Panc1 (cell line): ENCODE data around the gene CELF2.

Experiments used
- CTCF ChIP-seq: fragments of 450-650 bp; IDR thresholded peaks from 2 replicates; pipeline ENCODE4 v1.5.1; 2017; ENCODE audit warnings: mild to moderate bottlenecking
- POLR2AphosphoS5 ChIP-seq: IDR thresholded peaks from 2 replicates; pipeline ENCODE4 v1.6.1; 2012; ENCODE audit warnings: mild to moderate bottlenecking, low read depth, low read length, moderate library complexity
- REST ChIP-seq, 2 experiments: IDR thresholded peaks; 2 replicates each; pipeline ENCODE4 v1.6.1; 2011 to 2012; ENCODE audit warnings: low read depth in 2 of 2, control low read depth in 1 of 2, low read length in 1 of 2, mild to moderate bottlenecking in 1 of 2, moderate library complexity in 1 of 2; ENCODE audit not compliant: insufficient read depth in 1 of 2

GRCh38 chr10:11252887-11253286 lies 235.2 kb downstream of the CELF2 start:
- TF ChIP-seq CTCF, result no peak
- TF ChIP-seq POLR2AphosphoS5, result no peak
- TF ChIP-seq REST (IDR thresholded peaks at IDR 0.05; ENCODE audit: insufficient read depth in 1 of 2, low read depth in 2 of 2, low read length in 1 of 2), result no peak
